SJSA1 (cell line): ENCODE results near the gene SV2B. TPM values are rescaled to one million over a fixed set of nuclear protein-coding genes. Genes with fewer than 3 reads are reported as not detected.

Experiments used
- DNase-seq, 2 experiments: peaks; one replicate each; pipeline ENCODE4 v3.0.0-alpha.2; 2015 to 2020; ENCODE audit warnings: low spot score in 2 of 2, low read depth in 1 of 2
- H3K27ac ChIP-seq: fragments of 250-450 bp; sonication (Bioruptor Pico); 2 replicates; pipeline ENCODE4 v1.5.1; 2020; ENCODE audit warnings: mild to moderate bottlenecking, moderate library complexity
- H3K27me3 ChIP-seq: fragments of 250-450 bp; sonication (Bioruptor Pico); replicated peaks from 2 replicates; pipeline ENCODE4 v1.5.1; 2020; ENCODE audit warnings: mild to moderate bottlenecking, moderate library complexity
- H3K36me3 ChIP-seq: fragments of 250-450 bp; sonication (Bioruptor Pico); 2 replicates; pipeline ENCODE4 v1.5.1; 2020; ENCODE audit warnings: mild to moderate bottlenecking
- H3K4me1 ChIP-seq: fragments of 250-450 bp; sonication (Bioruptor Pico); replicated peaks from 2 replicates; pipeline ENCODE4 v1.6.1; 2021; ENCODE audit warnings: mild to moderate bottlenecking
- H3K4me3 ChIP-seq: fragments of 250-450 bp; sonication (Bioruptor Pico); 2 replicates; pipeline ENCODE4 v1.5.1; 2020; ENCODE audit warnings: mild to moderate bottlenecking
- H3K9me3 ChIP-seq: fragments of 250-450 bp; sonication (Bioruptor Pico); replicated peaks from 2 replicates; pipeline ENCODE4 v1.5.1; 2020; ENCODE audit warnings: mild to moderate bottlenecking
- total RNA-seq: library from RNA; depleted of rRNA; stranded (reverse); fragments of >200 nt; shearing (Covaris generic); gene quantifications from 2 replicates; pipeline ENCODE4 v1.2.3, GENCODE V29; 2014

Gene SV2B
- total RNA-seq, 1 experiment from 2014 or later, result not detected

GRCh38 chr15:91196768-91197167 is 96.7 kb downstream of the SV2B start:
- H3K4me3 ChIP-seq, result no peak overlapping the region
- DNase-seq, result no peak
- H3K36me3 ChIP-seq, result no peaks in the 10 kb centered on the region
- peaks cover 7% of the 10 kb centered on the region; the same call in 1 of the 2 replicates for H3K27me3 ChIP-seq
- no peak overlapping the region for H3K27ac ChIP-seq
- H3K9me3 ChIP-seq, result no peaks in the 10 kb centered on the region
- H3K4me1 ChIP-seq, result no peaks in the 10 kb centered on the region

GRCh38 chr15:91199511-91199910 is 99.5 kb downstream of the SV2B start:
- no peaks in the 10 kb centered on the region for H3K27me3 ChIP-seq
- no peak for DNase-seq
- H3K4me3 ChIP-seq, result no peak overlapping the region
- no peaks in the 10 kb centered on the region for H3K4me1 ChIP-seq
- no peaks in the 10 kb centered on the region for H3K9me3 ChIP-seq
- H3K27ac ChIP-seq, result no peak overlapping the region
- H3K36me3 ChIP-seq, result no peaks in the 10 kb centered on the region

GRCh38 chr15:91200101-91200754 is 100.2 kb downstream of the SV2B start:
- Histone ChIP-seq H3K4me1 (no peaks in the 10 kb centered on the region), H3K9me3 (no peaks in the 10 kb centered on the region), H3K36me3 (no peaks in the 10 kb centered on the region), H3K27ac (no peak overlapping the region), H3K27me3 (no peaks in the 10 kb centered on the region), H3K4me3 (no peak overlapping the region)
- no peak for DNase-seq

- Histone ChIP-seq H3K36me3 (no peaks in the 10 kb centered on the region), H3K4me1 (no peaks in the 10 kb centered on the region), H3K9me3 (no peaks in the 10 kb centered on the region), H3K27ac (no peak overlapping the region), H3K27me3 (no peaks in the 10 kb centered on the region), H3K4me3 (no peak overlapping the region)
- no peak for DNase-seq
These were observed 102.5 kb downstream of the SV2B start for GRCh38 chr15:91202510-91203102.

GRCh38 chr15:91203619-91204203 is 103.7 kb downstream of the SV2B start:
- no peak overlapping the region for H3K4me3 ChIP-seq
- no peak overlapping the region for H3K27ac ChIP-seq
- no peaks in the 10 kb centered on the region for H3K36me3 ChIP-seq
- no peaks in the 10 kb centered on the region for H3K27me3 ChIP-seq
- no peaks in the 10 kb centered on the region for H3K4me1 ChIP-seq
- DNase-seq, result no peak
- H3K9me3 ChIP-seq, result no peaks in the 10 kb centered on the region

GRCh38 chr15:91208371-91208770 is 108.3 kb downstream of the SV2B start:
- Histone ChIP-seq H3K36me3 (no peaks in the 10 kb centered on the region), H3K4me3 (no peak overlapping the region), H3K4me1 (no peaks in the 10 kb centered on the region), H3K27ac (no peak overlapping the region), H3K27me3 (no peaks in the 10 kb centered on the region), H3K9me3 (no peaks in the 10 kb centered on the region)
- no peak for DNase-seq

GRCh38 chr15:91209318-91209717 is 109.3 kb downstream of the SV2B start:
- no peak overlapping the region for H3K4me3 ChIP-seq
- no peaks in the 10 kb centered on the region for H3K36me3 ChIP-seq
- H3K27me3 ChIP-seq, result no peaks in the 10 kb centered on the region
- no peak overlapping the region for H3K27ac ChIP-seq
- no peaks in the 10 kb centered on the region for H3K4me1 ChIP-seq
- no peaks in the 10 kb centered on the region for H3K9me3 ChIP-seq
- no peak for DNase-seq

- no peak for DNase-seq
- H3K36me3 ChIP-seq, result no peaks in the 10 kb centered on the region
- no peaks in the 10 kb centered on the region for H3K4me1 ChIP-seq
- no peak overlapping the region for H3K4me3 ChIP-seq
- no peaks in the 10 kb centered on the region for H3K27me3 ChIP-seq
- H3K9me3 ChIP-seq, result no peaks in the 10 kb centered on the region
- H3K27ac ChIP-seq, result no peak overlapping the region
These were observed 109.7 kb downstream of the SV2B start for GRCh38 chr15:91209726-91210125.

- no peak for DNase-seq
- Histone ChIP-seq H3K27ac (no peak overlapping the region), H3K9me3 (no peaks in the 10 kb centered on the region), H3K27me3 (no peaks in the 10 kb centered on the region), H3K4me3 (no peak overlapping the region), H3K36me3 (no peaks in the 10 kb centered on the region), H3K4me1 (no peaks in the 10 kb centered on the region)
These were observed 114.9 kb downstream of the SV2B start for GRCh38 chr15:91214675-91215590.

- H3K4me1 ChIP-seq, result no peaks in the 10 kb centered on the region
- no peaks in the 10 kb centered on the region for H3K9me3 ChIP-seq
- no peak for DNase-seq
- no peaks in the 10 kb centered on the region for H3K36me3 ChIP-seq
- H3K27ac ChIP-seq, result no peak overlapping the region
- no peak overlapping the region for H3K4me3 ChIP-seq
- no peaks in the 10 kb centered on the region for H3K27me3 ChIP-seq
These were observed 115.9 kb downstream of the SV2B start for GRCh38 chr15:91216000-91216399.

- DNase-seq, result no peak
- no peak overlapping the region for H3K4me3 ChIP-seq
- H3K4me1 ChIP-seq, result no peaks in the 10 kb centered on the region
- no peak overlapping the region for H3K27ac ChIP-seq
- H3K36me3 ChIP-seq, result no peaks in the 10 kb centered on the region
- no peaks in the 10 kb centered on the region for H3K27me3 ChIP-seq
- no peaks in the 10 kb centered on the region for H3K9me3 ChIP-seq
These were observed 119.1 kb downstream of the SV2B start for GRCh38 chr15:91219206-91219605.

GRCh38 chr15:91222052-91222451 is 122.0 kb downstream of the SV2B start:
- no peak overlapping the region for H3K27ac ChIP-seq
- no peak overlapping the region for H3K4me3 ChIP-seq
- no peaks in the 10 kb centered on the region for H3K36me3 ChIP-seq
- no peaks in the 10 kb centered on the region for H3K27me3 ChIP-seq
- no peak for DNase-seq
- no peaks in the 10 kb centered on the region for H3K4me1 ChIP-seq
- H3K9me3 ChIP-seq, result no peaks in the 10 kb centered on the region

- H3K4me1 ChIP-seq, result no peaks in the 10 kb centered on the region
- no peaks in the 10 kb centered on the region; the same call in 1 of the 2 replicates for H3K27me3 ChIP-seq
- no peak overlapping the region for H3K27ac ChIP-seq
- no peak overlapping the region for H3K4me3 ChIP-seq
- no peaks in the 10 kb centered on the region for H3K9me3 ChIP-seq
- DNase-seq, result no peak
- no peaks in the 10 kb centered on the region for H3K36me3 ChIP-seq
These were observed 123.8 kb downstream of the SV2B start for GRCh38 chr15:91223863-91224262.
